GM12892 (cell line): ENCODE data around the gene OTOS.

Experiments
- DNase-seq: peaks from one replicate; pipeline ENCODE4 v3.0.0; 2011; ENCODE audit not compliant: insufficient read length
- FAIRE-seq: peaks from 2 replicates; lab custom pipeline; 2011; peaks lifted over from hg19 to GRCh38; lab: Jason Lieb, UNC
- POLR2A ChIP-seq: IDR thresholded peaks from 2 replicates; pipeline ENCODE4 v1.6.1; 2011; ENCODE audit warnings: low read depth, low read length, control low read depth
- POLR2AphosphoS5 ChIP-seq: IDR thresholded peaks from 2 replicates; pipeline ENCODE4 v1.6.1; 2011; ENCODE audit warnings: low read depth, low read length, control low read depth
- TAF1 ChIP-seq: IDR thresholded peaks from 2 replicates; pipeline ENCODE4 v1.6.1; 2011; ENCODE audit warnings: low read depth, mild to moderate bottlenecking, control low read depth, low read length, borderline replicate concordance

OTOS gene

DNA sequence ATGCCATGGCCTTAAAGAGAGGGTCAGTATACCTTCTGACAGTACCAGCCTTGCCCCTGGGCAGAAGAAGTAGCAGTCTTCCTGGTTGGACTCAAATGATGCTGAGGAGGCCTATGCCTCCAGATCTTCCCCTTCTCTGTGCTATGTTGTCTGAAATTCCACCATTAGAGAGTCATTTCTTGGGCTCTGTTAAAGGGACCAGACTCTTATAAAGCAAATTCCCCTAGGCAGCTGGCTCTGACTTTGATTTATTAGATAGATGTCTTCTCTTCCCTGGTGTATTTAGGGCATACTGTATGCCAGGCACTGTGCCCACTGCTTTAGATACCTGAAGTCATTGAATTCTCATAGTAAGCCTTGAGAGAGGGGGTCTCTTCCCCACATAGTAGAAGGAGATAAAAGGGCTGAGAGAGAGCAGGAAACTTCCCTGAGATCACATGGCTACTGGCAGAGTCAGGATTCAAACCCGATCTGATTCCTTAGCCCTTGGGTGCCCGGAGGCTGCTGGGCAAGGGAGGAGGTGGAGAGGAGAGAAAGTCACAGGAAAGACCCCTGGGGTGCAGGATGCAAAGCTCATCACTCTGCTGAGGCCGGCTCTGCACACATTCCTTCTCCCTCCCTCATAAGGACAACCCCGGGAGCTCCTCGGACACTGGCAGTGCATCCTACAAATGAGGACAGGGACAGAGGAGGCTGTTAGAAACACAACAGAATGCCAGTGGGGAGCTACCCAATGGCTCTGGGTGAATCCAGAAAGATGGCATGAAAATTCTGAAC, 27.4 kb downstream of the OTOS start:
- TF ChIP-seq TAF1 (no peak), POLR2A (no peak), POLR2AphosphoS5 (no peak)
- FAIRE-seq (no peak), DNase-seq (no peak)

DNA sequence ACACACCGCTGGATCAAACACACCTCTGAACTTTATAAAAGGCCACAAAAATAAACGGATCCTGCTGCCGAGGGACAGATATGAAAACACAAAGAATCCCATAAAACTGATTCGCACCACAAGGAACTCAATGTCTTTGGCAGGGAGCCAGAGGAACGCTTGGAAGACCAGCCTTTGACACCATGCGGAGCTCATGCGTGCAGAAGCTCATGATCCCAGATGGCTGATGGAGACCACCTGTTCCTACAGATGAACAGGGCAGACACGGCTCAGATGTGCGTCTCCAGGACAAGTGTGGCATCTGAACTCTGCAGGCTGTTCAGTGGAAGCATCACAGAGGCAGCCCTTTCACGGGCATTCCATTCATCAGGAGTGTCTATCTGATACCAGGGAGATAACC, 29.2 kb downstream of the OTOS start:
- no peak for TF ChIP-seq POLR2A
- TF ChIP-seq POLR2AphosphoS5, result no peak
- no peak for TF ChIP-seq TAF1
- no peak for FAIRE-seq
- no peak for DNase-seq

DNA sequence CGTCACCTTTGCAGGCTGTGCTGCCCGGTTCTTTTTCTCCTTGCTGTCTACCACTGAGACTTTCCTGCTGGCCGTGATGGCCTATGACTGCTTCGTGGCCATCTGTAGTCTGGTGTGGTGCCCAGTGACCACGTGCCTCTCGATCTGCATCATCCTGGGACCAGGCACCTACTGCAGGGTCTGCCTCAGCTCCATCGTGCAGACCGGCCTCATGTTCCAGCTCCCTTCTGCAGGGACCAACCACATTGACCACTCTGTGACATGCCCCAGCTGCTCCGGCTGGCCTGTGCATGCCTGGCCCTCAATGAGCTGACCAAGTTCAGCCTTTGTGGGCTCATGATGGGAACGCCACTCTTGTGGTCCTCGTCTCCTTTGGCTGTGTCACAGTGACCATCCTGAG, 31.1 kb downstream of the OTOS start:
- FAIRE-seq, result no peak
- DNase-seq, result no peak
- TF ChIP-seq POLR2A, result no peak
- TF ChIP-seq POLR2AphosphoS5, result no peak
- TF ChIP-seq TAF1, result no peak

DNA sequence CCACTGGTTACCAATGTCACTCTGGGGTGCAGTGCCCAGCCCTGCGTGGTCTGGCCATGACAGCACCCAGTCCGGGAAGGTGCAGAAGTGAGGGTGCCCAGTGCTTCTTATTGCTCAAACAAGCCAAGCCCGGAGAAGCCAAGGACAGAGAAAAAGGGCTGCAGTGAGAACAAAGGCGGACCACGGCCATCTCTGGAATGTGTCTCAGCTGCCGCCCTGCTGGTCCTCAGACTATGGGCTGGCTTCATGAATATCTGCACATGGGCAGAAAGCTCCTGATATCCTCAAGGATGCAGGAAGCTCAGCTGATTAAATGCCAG, 33.0 kb downstream of the OTOS start:
- FAIRE-seq (no peak), DNase-seq (no peak)
- TF ChIP-seq POLR2A (no peak), TAF1 (no peak), POLR2AphosphoS5 (no peak)

DNA sequence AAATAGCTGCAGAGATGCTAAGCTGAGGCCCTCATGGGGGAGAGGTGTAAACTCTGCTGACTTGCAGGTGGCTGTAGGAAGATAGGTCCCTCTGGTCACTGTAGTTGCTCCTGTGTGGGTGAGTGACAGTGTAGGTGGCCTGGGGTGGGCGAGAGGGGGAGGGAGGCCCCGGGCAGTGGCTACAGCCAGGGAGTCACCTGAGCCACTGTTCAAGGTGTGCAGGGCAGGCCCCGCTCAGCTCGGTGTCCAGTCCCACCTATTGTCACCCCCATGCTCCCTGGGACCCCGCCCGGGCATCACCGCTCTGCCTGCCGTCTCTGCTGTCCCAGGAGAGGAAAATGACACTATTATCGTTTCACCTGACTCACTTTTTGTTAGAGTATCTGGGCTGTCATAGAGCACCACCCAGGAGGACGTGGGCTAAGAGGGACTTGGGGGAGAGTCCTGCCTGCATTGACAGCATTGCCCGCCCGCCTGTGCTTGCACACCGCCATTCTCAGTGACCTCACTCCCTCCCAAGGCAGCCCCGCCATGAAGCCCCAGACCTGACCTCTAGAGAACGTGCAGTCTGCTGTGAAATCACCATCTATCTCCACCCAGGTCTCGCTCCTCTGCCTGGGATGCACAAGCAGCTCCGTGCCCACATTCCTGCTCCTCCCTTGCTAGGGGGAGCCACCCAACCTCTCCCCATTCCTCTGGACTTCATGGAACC, 33.5 kb downstream of the OTOS start:
- no peak for TF ChIP-seq POLR2AphosphoS5
- TF ChIP-seq POLR2A, result no peak
- no peak for TF ChIP-seq TAF1
- no peak for DNase-seq
- FAIRE-seq, result no peak

DNA sequence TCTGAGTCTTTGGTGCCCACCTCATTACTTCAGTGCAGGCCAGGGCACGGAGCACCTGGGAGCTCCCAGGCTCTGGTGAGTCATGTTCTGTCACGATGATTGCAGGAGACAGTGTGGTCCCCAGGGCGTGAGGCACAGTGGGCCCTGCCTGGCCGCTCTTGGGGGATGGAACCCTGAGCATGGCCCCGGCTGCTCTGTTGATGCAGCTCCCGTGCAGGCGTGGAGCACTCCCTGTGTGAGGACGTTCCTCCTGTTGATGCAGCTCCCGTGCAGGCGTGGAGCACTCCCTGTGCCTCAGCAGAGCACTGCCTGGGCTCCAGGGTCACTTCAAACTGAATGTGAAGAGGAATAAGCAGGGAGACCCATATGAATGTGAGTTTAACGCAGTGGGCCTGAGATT, 34.5 kb downstream of the OTOS start:
- FAIRE-seq (no peak), DNase-seq (no peak)
- TF ChIP-seq TAF1 (no peak), POLR2AphosphoS5 (no peak), POLR2A (no peak)

DNA sequence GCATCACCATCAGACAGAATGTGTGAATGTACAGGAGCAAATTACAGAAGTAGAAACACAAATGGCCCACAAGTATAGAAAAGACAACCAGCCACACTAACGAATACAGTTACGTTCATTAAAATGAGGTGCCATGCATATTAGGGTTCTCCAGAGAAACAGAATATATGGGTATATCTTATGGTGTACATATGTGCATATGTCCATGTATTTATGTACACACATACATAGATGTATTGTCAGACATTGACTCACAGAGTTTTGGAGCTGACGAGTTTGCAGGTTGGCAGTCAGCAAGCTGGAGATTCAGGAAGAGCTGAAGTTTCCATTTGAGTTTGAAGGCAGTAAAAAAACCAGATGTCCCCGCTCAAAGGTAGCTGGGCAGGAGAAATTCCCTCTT, 37.3 kb downstream of the OTOS start:
- DNase-seq (no peak), FAIRE-seq (no peak)
- TF ChIP-seq POLR2A (no peak), POLR2AphosphoS5 (no peak), TAF1 (no peak)

DNA sequence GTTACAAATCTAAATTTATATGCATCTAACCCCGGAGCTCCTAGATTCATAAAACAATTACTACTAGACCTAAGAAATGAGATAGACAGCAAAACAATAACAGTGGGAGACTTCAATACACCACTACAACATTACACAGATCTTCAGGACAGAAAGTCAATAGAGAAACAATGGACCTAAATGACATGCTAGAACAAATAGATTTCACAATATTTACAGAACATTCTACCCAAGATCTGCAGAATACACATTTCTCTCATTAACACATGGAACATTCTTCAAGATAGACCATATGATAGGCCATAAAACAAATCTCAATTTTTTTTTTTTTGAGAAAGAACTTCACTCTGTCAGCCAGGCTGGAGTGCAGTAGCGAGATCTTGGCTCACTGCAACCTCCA, 42.1 kb downstream of the OTOS start:
- FAIRE-seq, result no peak
- TF ChIP-seq POLR2AphosphoS5 (no peak), TAF1 (no peak), POLR2A (no peak)
- no peak for DNase-seq

DNA sequence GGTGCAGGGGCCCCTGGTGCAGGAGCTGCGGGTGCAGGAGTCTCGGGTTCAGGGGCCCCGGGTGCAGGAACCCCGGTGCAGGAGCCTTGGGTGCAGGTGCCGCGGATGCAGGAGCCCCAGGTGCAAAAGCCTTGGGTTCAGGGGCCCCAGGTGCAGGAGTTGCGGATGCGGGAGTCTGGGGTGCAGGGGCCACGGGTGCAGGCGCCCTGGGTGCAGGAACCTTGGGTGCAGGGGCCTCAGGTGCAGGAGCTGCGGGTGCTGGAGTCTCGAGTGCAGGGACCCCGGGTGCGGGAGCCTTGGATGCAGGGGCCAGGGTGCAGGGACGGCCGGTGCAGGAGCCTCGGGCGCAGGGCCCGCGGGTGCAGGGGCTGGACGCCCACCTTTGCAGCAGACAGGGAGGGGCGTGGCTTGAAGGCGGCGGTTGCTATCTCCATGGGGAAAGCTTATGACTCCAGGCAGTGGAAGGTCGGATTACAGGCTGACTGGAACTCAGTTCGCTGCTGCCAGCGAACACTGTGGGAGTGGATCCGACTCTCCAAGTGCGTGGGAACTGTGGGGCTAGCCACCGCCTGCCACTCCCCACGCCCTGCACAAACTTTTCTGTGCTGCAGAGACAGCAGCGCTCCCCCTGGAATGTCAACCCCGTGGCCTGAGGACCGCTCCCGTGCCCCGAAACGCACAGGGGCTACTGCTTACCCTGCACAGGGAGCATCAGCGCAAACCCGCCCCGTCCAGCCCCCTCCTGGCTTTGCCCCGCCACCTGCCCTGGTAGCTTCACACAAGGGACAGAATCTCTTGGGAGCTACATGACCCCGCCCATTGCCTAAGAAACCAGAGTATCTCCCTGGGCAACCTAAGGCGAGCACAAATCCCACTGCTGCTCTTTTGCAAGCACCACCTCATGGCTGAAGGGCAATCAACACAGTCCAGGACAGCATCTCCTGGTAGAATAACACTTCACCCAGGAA, 44.6 kb downstream of the OTOS start:
- TF ChIP-seq POLR2AphosphoS5 (no peak), TAF1 (no peak), POLR2A (no peak)
- no peak for DNase-seq
- no peak for FAIRE-seq

DNA sequence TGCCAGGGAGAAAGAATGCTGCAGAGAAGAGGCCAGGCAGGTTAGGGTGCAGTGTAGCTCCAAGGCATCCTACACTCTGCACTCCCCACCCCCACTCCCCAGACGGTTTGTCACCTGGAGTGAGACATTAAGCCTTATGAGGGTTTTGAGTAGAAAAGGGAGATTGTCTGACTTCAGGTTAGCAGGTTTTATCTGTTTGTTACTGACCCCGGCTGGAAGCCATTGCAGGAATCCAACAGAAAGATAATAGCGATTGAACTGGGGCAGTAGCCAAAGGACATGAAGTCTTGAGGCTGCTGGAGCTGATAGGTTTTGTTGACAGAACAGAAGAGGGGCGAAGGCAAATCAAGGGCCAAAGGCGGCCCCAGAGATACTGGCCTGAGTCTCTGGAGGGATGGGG, 51.2 kb downstream of the OTOS start:
- no peak for FAIRE-seq
- TF ChIP-seq TAF1 (no peak), POLR2AphosphoS5 (no peak), POLR2A (no peak)
- no peak for DNase-seq
